ENCODE measurements around the gene SNN.

SNN gene

DNA sequence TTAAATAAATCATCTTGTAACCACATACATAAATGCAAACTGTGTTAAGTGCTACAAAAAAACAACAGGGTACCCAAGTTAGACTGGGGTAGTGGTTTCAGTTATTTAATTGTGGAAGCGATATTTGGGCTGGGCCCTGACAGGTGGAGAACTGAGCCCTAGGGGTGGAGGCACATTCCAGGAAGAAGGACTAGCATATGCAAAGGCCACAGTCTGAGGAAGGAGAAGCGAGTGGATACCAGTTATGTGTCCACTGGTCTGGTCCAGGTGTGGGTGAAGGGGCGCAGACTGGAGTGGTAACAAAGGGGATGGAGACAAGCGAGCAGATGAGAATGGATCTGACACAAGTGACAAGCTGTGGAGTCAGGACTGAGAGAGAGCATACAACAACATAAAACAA lies 51.5 kb downstream of the SNN start:
- no peak for TF ChIP-seq CTCF (IDR thresholded peaks at IDR 0.05; ENCODE audit: low read depth, low read length)
- DNase-seq (ENCODE audit: extremely low read depth, low read depth) = no peak

- DNase-seq (ENCODE audit: extremely low read depth, low read depth) = no peak
- no peak for TF ChIP-seq CTCF (IDR thresholded peaks at IDR 0.05; ENCODE audit: low read depth, low read length)
These were observed 53.7 kb downstream of the SNN start for GRCh38 chr16:11721781-11722467.

DNA sequence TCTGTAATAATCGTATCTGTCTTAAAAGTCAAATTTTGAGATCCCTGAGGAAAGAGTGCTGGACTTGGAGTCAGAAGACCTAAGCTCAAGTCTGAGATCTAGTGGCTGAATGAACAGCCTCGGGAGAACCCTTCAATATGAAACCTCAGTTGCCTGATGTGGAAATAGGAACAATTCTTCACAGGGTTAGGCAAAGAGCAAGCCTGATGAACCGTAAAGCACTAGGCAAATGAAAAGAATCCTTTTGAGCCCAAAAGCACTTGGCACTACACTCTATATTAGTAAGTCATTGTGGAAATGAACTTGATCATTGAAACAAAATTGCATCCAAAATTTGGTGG lies 54.2 kb downstream of the SNN start:
- no peak for DNase-seq (ENCODE audit: extremely low read depth, low read depth)
- TF ChIP-seq CTCF (IDR thresholded peaks at IDR 0.05; ENCODE audit: low read depth, low read length) = no peak

DNA sequence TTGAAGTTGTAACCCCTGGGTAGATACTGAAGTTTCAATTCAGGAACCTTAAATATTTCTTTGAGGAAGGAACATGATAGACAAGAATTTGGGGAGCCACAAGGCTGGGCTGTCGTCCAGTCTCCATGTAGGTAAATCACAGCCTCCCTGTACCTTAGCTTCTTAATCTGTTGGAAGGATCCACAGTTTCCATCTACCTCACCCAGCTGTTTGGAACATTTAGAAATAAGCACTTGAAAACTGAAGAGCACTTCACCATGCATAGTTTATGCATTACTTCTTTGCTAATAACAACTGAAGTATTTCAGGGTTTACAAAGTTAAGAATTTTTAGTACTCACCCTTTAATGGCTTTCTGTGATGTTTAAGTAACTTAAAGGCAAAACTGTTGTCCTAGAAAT lies 57.2 kb downstream of the SNN start:
- DNase-seq (ENCODE audit: extremely low read depth, low read depth) = no peak
- no peak for TF ChIP-seq CTCF (IDR thresholded peaks at IDR 0.05; ENCODE audit: low read depth, low read length)

DNA sequence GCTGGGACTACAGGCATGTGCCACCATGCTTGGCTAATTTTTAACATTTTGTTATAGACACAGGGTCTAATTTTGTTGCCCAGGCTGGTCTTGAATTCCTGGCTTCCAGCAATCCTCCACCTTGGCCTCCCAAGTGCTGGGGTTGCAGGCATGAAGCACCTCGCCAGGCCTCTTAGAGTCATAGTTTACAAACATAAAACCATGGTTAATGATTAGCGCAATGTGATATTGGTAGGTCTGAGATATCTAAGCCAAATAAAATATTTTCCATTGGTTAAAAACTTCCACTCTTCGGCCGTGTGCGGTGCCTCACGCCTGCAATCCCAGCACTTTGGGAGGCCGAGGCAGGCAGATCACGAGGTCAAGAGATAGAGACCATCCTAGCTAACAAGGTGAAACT lies 57.8 kb downstream of the SNN start:
- no peak for TF ChIP-seq CTCF (IDR thresholded peaks at IDR 0.05; ENCODE audit: low read depth, low read length)
- no peak for DNase-seq (ENCODE audit: extremely low read depth, low read depth)

- no peak for TF ChIP-seq CTCF (IDR thresholded peaks at IDR 0.05; ENCODE audit: low read depth, low read length)
- DNase-seq (ENCODE audit: extremely low read depth, low read depth) = no peak
These were observed 59.7 kb downstream of the SNN start for GRCh38 chr16:11727796-11728543.
